H1 (cell line): ENCODE measurements around the gene PIK3R3. TPM values are rescaled to one million over a fixed set of nuclear protein-coding genes. Genes with fewer than 3 reads are reported as not detected.

ENCODE experiments used
- CTCF ChIA-PET: fragments of 300-600 bp; sonication (Branson Sonifier 250); formaldehyde crosslinking; loops from one replicate; lab custom pipeline; 2021; ENCODE audit not compliant: partially characterized antibody; lab: Charles Lee
- POLR2A ChIA-PET: fragments of 300-600 bp; sonication (Branson Sonifier 250); formaldehyde crosslinking; loops from one replicate; lab custom pipeline; 2021; ENCODE audit warnings: inconsistent platforms; ENCODE audit not compliant: partially characterized antibody; lab: Charles Lee
- DNase-seq, 2 experiments: peaks; one replicate each; pipeline versions ENCODE4 v3.0.0 to v3.0.0-alpha.2; 2010 to 2022; ENCODE audit warnings: low spot score in 2 of 2, low read depth in 1 of 2, mixed read lengths in 1 of 2
- FAIRE-seq: peaks from 2 replicates; lab custom pipeline; 2011; peaks lifted over from hg19 to GRCh38; lab: Jason Lieb, UNC
- H2AFZ ChIP-seq: 2 replicates; pipeline ENCODE4 v1.8.1; 2012; ENCODE audit warnings: low read length, inconsistent platforms
- H2AK5ac ChIP-seq: 2 replicates; pipeline ENCODE4 v1.6.1; 2013; ENCODE audit warnings: low read depth, low read length
- H2BK120ac ChIP-seq: replicated peaks from 2 replicates; pipeline ENCODE3; 2013; ENCODE audit warnings: low read depth, low read length, inconsistent platforms
- H2BK12ac ChIP-seq: 2 replicates; pipeline ENCODE4 v1.6.1; 2013; ENCODE audit warnings: low read depth, low read length
- H2BK15ac ChIP-seq: 2 replicates; pipeline ENCODE4 v1.6.1; 2013; ENCODE audit warnings: low read length
- H2BK20ac ChIP-seq: 2 replicates; pipeline ENCODE4 v1.6.1; 2013; ENCODE audit warnings: low read length
- H2BK5ac ChIP-seq: 2 replicates; pipeline ENCODE4 v1.6.1; 2013; ENCODE audit warnings: low read depth, low read length
- H3K14ac ChIP-seq: 2 replicates; pipeline ENCODE4 v1.6.1; 2013; ENCODE audit warnings: inconsistent platforms; ENCODE audit not compliant: insufficient read length
- H3K18ac ChIP-seq: 2 replicates; pipeline ENCODE4 v1.6.1; 2013; ENCODE audit warnings: low read length; ENCODE audit errors: extremely low read depth
- H3K23ac ChIP-seq: 2 replicates; pipeline ENCODE4 v1.6.1; 2013; ENCODE audit warnings: inconsistent platforms; ENCODE audit not compliant: insufficient read length
- H3K23me2 ChIP-seq: 2 replicates; pipeline ENCODE4 v1.6.1; 2013; ENCODE audit warnings: low read depth, low read length
- H3K27ac ChIP-seq: 2 replicates; pipeline ENCODE4 v1.6.1; 2011; ENCODE audit warnings: low read depth, low read length, inconsistent platforms
- H3K27me3 ChIP-seq, 4 experiments: replicated peaks in 1 of 4; 1 replicate in 1 of 4; 2 replicates in 3 of 4; pipeline versions ENCODE4 v1.6.1 to v1.8.1; 2011 to 2013; ENCODE audit warnings: low read length in 3 of 4, mild to moderate bottlenecking in 3 of 4, inconsistent platforms in 2 of 4, mixed read lengths in 2 of 4, moderate library complexity in 1 of 4; ENCODE audit not compliant: control insufficient read depth in 3 of 4, insufficient read depth in 3 of 4; ENCODE audit errors: extremely low read depth in 1 of 4
- H3K36me3 ChIP-seq, 4 experiments: 2 replicates each; pipeline versions ENCODE4 v1.6.1 to v1.8.1; 2011 to 2013; ENCODE audit warnings: mild to moderate bottlenecking in 4 of 4, low read length in 3 of 4, moderate library complexity in 2 of 4, control low read depth in 1 of 4, inconsistent platforms in 1 of 4; ENCODE audit not compliant: insufficient read depth in 4 of 4, control insufficient read depth in 2 of 4
- H3K4ac ChIP-seq: replicated peaks from 2 replicates; pipeline ENCODE3; 2013; ENCODE audit warnings: low read length, low read depth, mixed read lengths, inconsistent platforms; ENCODE audit not compliant: insufficient read length
- H3K4me1 ChIP-seq, 4 experiments: replicated peaks in 1 of 4; 1 replicate in 1 of 4; 2 replicates in 3 of 4; pipeline versions ENCODE4 v1.6.1 to v1.8.1; 2011 to 2013; ENCODE audit warnings: low read length in 3 of 4, inconsistent platforms in 2 of 4, mixed read lengths in 1 of 4; ENCODE audit not compliant: insufficient read depth in 4 of 4, control insufficient read depth in 3 of 4
- H3K4me2 ChIP-seq, 2 experiments: 2 replicates each; pipeline versions ENCODE4 v1.6.1 to v1.8.1; 2011 to 2013; ENCODE audit warnings: low read depth in 2 of 2, low read length in 2 of 2, control low read depth in 1 of 2, inconsistent platforms in 1 of 2, mild to moderate bottlenecking in 1 of 2; ENCODE audit not compliant: insufficient read depth in 1 of 2
- H3K4me3 ChIP-seq, 4 experiments: fragments of 200-600, 300-600 bp in 1 of 4; sonication (generic), shearing (Covaris generic), sonication (Bioruptor Twin) in 1 of 4; 2 replicates each; pipeline versions ENCODE4 v1.5.1 to v1.8.1; 2011 to 2016; ENCODE audit warnings: low read length in 4 of 4, low read depth in 3 of 4, control low read depth in 2 of 4, inconsistent platforms in 2 of 4, mild to moderate bottlenecking in 2 of 4, mixed read lengths in 1 of 4, moderate library complexity in 1 of 4; ENCODE audit not compliant: insufficient read depth in 2 of 4; ENCODE audit errors: extremely low read depth in 1 of 4
- H3K56ac ChIP-seq: replicated peaks from 2 replicates; pipeline ENCODE3; 2013; ENCODE audit warnings: low read depth, mild to moderate bottlenecking, mixed read lengths, low read length, inconsistent platforms; ENCODE audit not compliant: insufficient read length
- H3K79me1 ChIP-seq: 2 replicates; pipeline ENCODE4 v1.6.1; 2013; ENCODE audit warnings: low read depth, low read length, control low read depth
- H3K79me2 ChIP-seq, 2 experiments: 2 replicates each; pipeline versions ENCODE4 v1.6.1 to v1.8.1; 2012 to 2013; ENCODE audit warnings: low read length in 2 of 2, mild to moderate bottlenecking in 2 of 2, inconsistent platforms in 1 of 2; ENCODE audit not compliant: insufficient read depth in 2 of 2, control insufficient read depth in 1 of 2
- H3K9ac ChIP-seq, 4 experiments: replicated peaks in 1 of 4; 1 replicate in 1 of 4; 2 replicates in 3 of 4; pipeline versions ENCODE4 v1.6.1 to v1.8.1; 2011 to 2013; ENCODE audit warnings: low read depth in 3 of 4, low read length in 3 of 4, control low read depth in 2 of 4, mild to moderate bottlenecking in 2 of 4, moderate library complexity in 2 of 4, inconsistent platforms in 1 of 4; ENCODE audit errors: extremely low read depth in 1 of 4
- H3K9me3 ChIP-seq, 2 experiments: 2 replicates each; pipeline versions ENCODE4 v1.6.1 to v1.8.1; 2012 to 2013; ENCODE audit warnings: mild to moderate bottlenecking in 2 of 2, moderate library complexity in 2 of 2, control low read depth in 1 of 2, inconsistent platforms in 1 of 2, low read depth in 1 of 2, low read length in 1 of 2, mixed read lengths in 1 of 2; ENCODE audit not compliant: insufficient read depth in 2 of 2
- H4K20me1 ChIP-seq, 2 experiments: replicated peaks in 1 of 2; 2 replicates each; pipeline versions ENCODE3 to v1.8.1; 2011 to 2013; ENCODE audit warnings: inconsistent platforms in 2 of 2, low read length in 2 of 2, mild to moderate bottlenecking in 1 of 2; ENCODE audit not compliant: insufficient read depth in 2 of 2, control insufficient read depth in 1 of 2
- H4K5ac ChIP-seq: 2 replicates; pipeline ENCODE4 v1.6.1; 2013; ENCODE audit warnings: low read length, low read depth, mixed read lengths, inconsistent platforms; ENCODE audit not compliant: insufficient read length
- H4K8ac ChIP-seq: 2 replicates; pipeline ENCODE4 v1.8.0; 2013; ENCODE audit warnings: mild to moderate bottlenecking, moderate library complexity, low read length, inconsistent platforms; ENCODE audit not compliant: insufficient read depth; ENCODE audit errors: extremely low read depth
- H4K91ac ChIP-seq: replicated peaks from 2 replicates; pipeline ENCODE3; 2013; ENCODE audit warnings: low read length, mixed read lengths, inconsistent platforms; ENCODE audit not compliant: insufficient read length
- ATF2 ChIP-seq: IDR thresholded peaks from 2 replicates; pipeline ENCODE4 v1.6.1; 2012; ENCODE audit warnings: low read length, inconsistent platforms
- CHD1 ChIP-seq: IDR thresholded peaks from 2 replicates; pipeline ENCODE4 v1.6.1; 2012; ENCODE audit warnings: low read depth, low read length, improper control_type of control experiment
- CHD2 ChIP-seq: IDR thresholded peaks from 2 replicates; pipeline ENCODE4 v1.6.1; 2012; ENCODE audit warnings: low read length, improper control_type of control experiment
- GTF2F1 ChIP-seq: IDR thresholded peaks from 2 replicates; pipeline ENCODE4 v1.6.1; 2012; ENCODE audit warnings: low read depth, low read length, improper control_type of control experiment, borderline replicate concordance
- HDAC2 ChIP-seq, 2 experiments: fragments of 300-600 bp in 1 of 2; sonication (generic) in 1 of 2; IDR thresholded peaks; 2 replicates each; pipeline ENCODE4 v1.6.1; 2011 to 2012; ENCODE audit warnings: low read depth in 2 of 2, low read length in 2 of 2, mild to moderate bottlenecking in 2 of 2, moderate library complexity in 2 of 2, borderline replicate concordance in 1 of 2, inconsistent platforms in 1 of 2
- KDM5A ChIP-seq: fragments of 200-600 bp; IDR thresholded peaks from 2 replicates; pipeline ENCODE4 v1.7.1; 2012; ENCODE audit warnings: mild to moderate bottlenecking, low read length, inconsistent platforms, mixed read lengths
- POLR2A ChIP-seq, 2 experiments: IDR thresholded peaks; 1 replicate in 1 of 2; 2 replicates in 1 of 2; pipeline ENCODE4 v1.6.1; 2011; ENCODE audit warnings: low read depth in 2 of 2, low read length in 2 of 2, mild to moderate bottlenecking in 2 of 2; ENCODE audit errors: control extremely low read depth in 1 of 2
- POU5F1 ChIP-seq: IDR thresholded peaks from 2 replicates; pipeline ENCODE4 v1.6.1; 2011; ENCODE audit warnings: low read depth, mild to moderate bottlenecking, low read length, moderate library complexity
- RAD21 ChIP-seq, 2 experiments: IDR thresholded peaks in 1 of 2; conservative IDR thresholded peaks in 1 of 2; 2 replicates each; pipeline ENCODE4 v1.6.1; 2011; ENCODE audit warnings: low read depth in 2 of 2, low read length in 2 of 2, improper control_type of control experiment in 1 of 2, inconsistent platforms in 1 of 2, mild to moderate bottlenecking in 1 of 2, moderate library complexity in 1 of 2
- RXRA ChIP-seq: IDR thresholded peaks from 2 replicates; pipeline ENCODE4 v1.6.1; 2011; ENCODE audit warnings: low read depth, mild to moderate bottlenecking, low read length, moderate library complexity; ENCODE audit not compliant: insufficient read depth
- TAF1 ChIP-seq: IDR thresholded peaks from 2 replicates; pipeline ENCODE4 v1.6.1; 2011; ENCODE audit warnings: mild to moderate bottlenecking, low read depth, low read length
- ZNF274 ChIP-seq: IDR thresholded peaks from 2 replicates; pipeline ENCODE4 v1.7.0; 2012; ENCODE audit warnings: low read length, borderline replicate concordance; ENCODE audit errors: extremely low read depth
- WGBS, 2 experiments: shearing (Covaris generic) in 1 of 2; methylation state at CpG; one replicate each; pipeline versions ENCODE4 v1.1.6 to v1.1.7; 2013 to 2015; ENCODE audit warnings: low lambda C conversion rate in 2 of 2, mixed read lengths in 2 of 2, inconsistent platforms in 1 of 2, low coverage in 1 of 2, missing lambda C conversion rate in 1 of 2; ENCODE audit not compliant: insufficient replicate concordance in 2 of 2, insufficient coverage in 1 of 2, insufficient read length in 1 of 2; ENCODE audit errors: extremely low coverage in 1 of 2, missing lambda C conversion rate in 1 of 2; 5-methylcytosine and 5-hydroxymethylcytosine counted together
- polyA plus RNA-seq, 7 experiments: library from polyadenylated mRNA; depleted of rRNA in 3 of 7; stranded (reverse) in 5 of 7; unstranded in 2 of 7; fragments of >200 nt in 5 of 7; fragments of 200-250 nt in 2 of 7; gene quantifications; 1 replicate in 5 of 7; 2 replicates in 1 of 7; 4 replicates in 1 of 7; pipeline versions ENCODE4 v1.2.1 to v1.2.3, GENCODE V29; 2011 to 2013; ENCODE audit warnings: missing spikeins in 2 of 7, mixed read lengths in 2 of 7
- total RNA-seq: library from RNA; stranded (reverse); fragmentation: NEBNext Ultra II Directional; extraction: Animal tissue kit (Norgen Biotek cat#: 25700); gene quantifications from 2 replicates; pipeline ENCODE4 v1.2.1, GENCODE V29; 2021

Gene PIK3R3
- total and polyA plus RNA-seq, 2 of the 8 experiments (the other 6 are each of a cell fraction or from before 2014, with no cell fraction given) = 5.3 to 13.6 TPM

GRCh38 chr1:46168477-46168876, 36.0 kb upstream of the PIK3R3 start:
- FAIRE-seq (no peak), DNase-seq (no peak)
- Histone ChIP-seq H3K4me2 (no peak overlapping the region), H4K20me1 (no peaks in the 10 kb centered on the region), H3K79me1 (no peaks in the 10 kb centered on the region), H4K8ac (no peak overlapping the region), H3K23ac (no peak overlapping the region), H3K36me3 (no peaks in the 10 kb centered on the region), H3K23me2 (no peaks in the 10 kb centered on the region; the same call in 1 of the 2 replicates), H2BK20ac (0 out of 2 replicates have a peak overlapping the region, but pooled peaks have one; percentile 13), H2AFZ (no peak overlapping the region), H3K14ac (no peak overlapping the region), H3K4me3 (no peak overlapping the region), H2BK15ac (0 out of 2 replicates have a peak overlapping the region, but pooled peaks have one; percentile 83), H3K18ac (no peak overlapping the region), H3K27ac (no peak overlapping the region), H3K9me3 (no peaks in the 10 kb centered on the region), H3K4ac (no peak overlapping the region), H3K56ac (no peak overlapping the region), H3K27me3 (peaks cover 0 to 14% (median 9%) of the 10 kb centered on the region in 4 experiments; a peak in 5 of 7 replicates), H3K4me1 (peaks cover under 1 to 23% (median 11%) of the 10 kb centered on the region in 4 experiments), H2BK5ac (no peak overlapping the region), H3K9ac (no peak overlapping the region), H2BK120ac (no peak overlapping the region), H2AK5ac (no peak overlapping the region), H4K5ac (no peak overlapping the region), H4K91ac (no peak overlapping the region), H2BK12ac (no peak overlapping the region), H3K79me2 (no peaks in the 10 kb centered on the region)
- ChIA-PET CTCF (interaction anchor here (0.6 to 8.7 kb wide), 6 partner anchors 10 to 132 kb away, joined by 3 to 67 read pairs (median 10); no protein-coding TSS in a partner anchor), POLR2A (interaction anchor here (0.6 to 2.9 kb wide), 4 partner anchors 22 to 549 kb away, joined by 3 to 8 read pairs (median 3); partner anchors contain the start of gene PIK3R3)
- 93% methylated on average over 1 of the region's 1 CpG; no CpG with 5 or more reads in 1 of the 2 experiments for WGBS, 2 experiments
- no peak for TF ChIP-seq ATF2
- no peak for TF ChIP-seq RAD21 (IDR thresholded peaks at IDR 0.05 in 1 of 2, conservative IDR thresholded peaks at IDR 0.05 in 1 of 2; ENCODE audit: low read depth in 2 of 2, low read length in 2 of 2)
- no peak for TF ChIP-seq CHD1
- no peak for TF ChIP-seq ZNF274
- no peak for TF ChIP-seq HDAC2 (IDR thresholded peaks at IDR 0.05; ENCODE audit: borderline replicate concordance in 1 of 2, low read depth in 2 of 2, low read length in 2 of 2)
- no peak for TF ChIP-seq POLR2A (IDR thresholded peaks at IDR 0.05; ENCODE audit: control extremely low read depth in 1 of 2, low read depth in 2 of 2, low read length in 2 of 2)
- TF ChIP-seq KDM5A = no peak
- TF ChIP-seq TAF1 = no peak
- TF ChIP-seq RXRA = no peak
- TF ChIP-seq POU5F1 = no peak
- no peak for TF ChIP-seq CHD2
- TF ChIP-seq GTF2F1 = no peak
